Fibroblast of skin of left biceps (primary cell): ENCODE measurements around the gene PCDHB5.
"Not testable (repeated sequence)": the region's sequence is repeated elsewhere in the genome, so short reads cannot be mapped to it uniquely, and the experiment has no call there.

Experiments used
- DNase-seq, 2 experiments: peaks; one replicate each; pipeline ENCODE4 v3.0.0-alpha.2; 2013; ENCODE audit warnings: low read depth in 2 of 2

PCDHB5 gene

DNA sequence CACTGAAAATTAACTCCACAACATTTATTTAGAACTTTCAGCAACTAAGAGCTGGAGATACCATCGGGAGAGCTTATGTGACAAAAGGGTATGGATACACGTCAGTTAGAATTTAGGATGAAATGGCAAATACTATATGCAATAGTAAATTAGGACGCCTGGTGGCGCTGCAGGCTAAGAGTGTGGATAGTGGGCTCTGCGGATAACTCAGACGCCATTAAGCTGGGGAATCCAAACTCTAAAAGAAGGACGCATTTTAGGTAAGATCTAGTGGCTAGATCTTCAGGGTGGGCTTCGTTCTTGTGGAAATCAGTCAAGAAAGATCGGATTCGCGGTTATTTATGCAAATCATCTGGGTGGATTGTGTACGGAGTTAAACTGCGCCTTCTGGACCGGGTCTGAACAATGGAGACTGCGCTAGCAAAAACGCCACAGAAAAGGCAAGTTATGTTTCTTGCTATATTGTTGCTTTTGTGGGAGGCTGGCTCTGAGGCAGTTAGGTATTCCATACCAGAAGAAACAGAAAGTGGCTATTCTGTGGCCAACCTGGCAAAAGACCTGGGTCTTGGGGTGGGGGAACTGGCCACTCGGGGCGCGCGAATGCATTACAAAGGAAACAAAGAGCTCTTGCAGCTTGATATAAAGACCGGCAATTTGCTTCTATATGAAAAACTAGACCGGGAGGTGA, at the start of gene PCDHB5:
Gene PCDHB5, plus strand, starts transcription at position 177 of the 688 bp plus-strand sequence. Its CDS starts 229 bp downstream, at position 406.
- no peak for DNase-seq

DNA sequence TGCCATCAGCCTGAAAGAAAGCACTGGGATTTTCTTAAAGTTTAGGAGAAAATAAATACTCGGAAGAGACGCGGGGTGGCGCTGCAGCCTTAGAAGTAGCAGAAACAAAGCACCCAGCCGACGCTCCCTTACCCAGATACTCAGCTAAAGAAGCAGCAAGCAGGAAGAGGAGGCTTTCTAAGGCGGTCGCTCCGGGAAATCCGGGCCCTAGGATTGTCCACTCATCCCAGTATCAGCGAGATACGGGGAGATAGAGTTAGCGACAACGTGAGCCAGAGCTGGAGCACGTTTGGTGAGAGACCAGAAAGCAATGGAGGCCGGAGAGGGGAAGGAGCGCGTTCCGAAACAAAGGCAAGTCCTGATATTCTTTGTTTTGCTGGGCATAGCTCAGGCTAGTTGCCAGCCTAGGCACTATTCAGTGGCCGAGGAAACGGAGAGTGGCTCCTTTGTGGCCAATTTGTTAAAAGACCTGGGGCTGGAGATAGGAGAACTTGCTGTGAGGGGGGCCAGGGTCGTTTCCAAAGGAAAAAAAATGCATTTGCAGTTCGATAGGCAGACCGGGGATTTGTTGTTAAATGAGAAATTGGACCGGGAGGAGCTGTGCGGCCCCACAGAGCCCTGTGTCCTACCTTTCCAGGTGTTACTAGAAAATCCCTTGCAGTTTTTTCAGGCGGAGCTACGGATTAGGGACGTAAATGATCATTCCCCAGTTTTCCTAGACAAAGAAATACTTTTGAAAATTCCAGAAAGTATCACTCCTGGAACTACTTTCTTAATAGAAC, 40.3 kb upstream of the PCDHB5 start, which contains the start of gene PCDHB2:
Gene PCDHB2, plus strand, starts transcription at position 135 of the 782 bp plus-strand sequence. Its CDS starts 176 bp downstream, at position 311.
- DNase-seq: peak; percentile 17 to 19

DNA sequence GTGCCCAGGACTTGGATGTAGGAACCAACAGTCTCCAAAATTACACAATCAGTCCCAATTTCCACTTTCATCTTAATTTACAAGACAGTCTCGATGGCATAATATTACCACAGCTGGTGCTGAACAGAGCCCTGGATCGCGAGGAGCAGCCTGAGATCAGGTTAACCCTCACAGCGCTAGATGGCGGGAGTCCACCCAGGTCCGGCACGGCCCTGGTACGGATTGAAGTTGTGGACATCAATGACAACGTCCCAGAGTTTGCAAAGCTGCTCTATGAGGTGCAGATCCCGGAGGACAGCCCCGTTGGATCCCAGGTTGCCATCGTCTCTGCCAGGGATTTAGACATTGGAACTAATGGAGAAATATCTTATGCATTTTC, 39.8 kb upstream of the PCDHB5 start:
- DNase-seq: no peak

DNA sequence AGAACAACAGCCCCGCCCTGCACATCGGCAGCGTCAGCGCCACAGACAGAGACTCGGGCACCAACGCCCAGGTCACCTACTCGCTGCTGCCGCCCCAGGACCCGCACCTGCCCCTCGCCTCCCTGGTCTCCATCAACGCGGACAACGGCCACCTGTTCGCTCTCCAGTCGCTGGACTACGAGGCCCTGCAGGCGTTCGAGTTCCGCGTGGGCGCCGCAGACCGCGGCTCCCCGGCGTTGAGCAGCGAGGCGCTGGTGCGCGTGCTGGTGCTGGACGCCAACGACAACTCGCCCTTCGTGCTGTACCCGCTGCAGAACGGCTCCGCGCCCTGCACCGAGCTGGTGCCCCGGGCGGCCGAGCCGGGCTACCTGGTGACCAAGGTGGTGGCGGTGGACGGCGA, 38.8 kb upstream of the PCDHB5 start:
- DNase-seq: not testable (repeated sequence)

DNA sequence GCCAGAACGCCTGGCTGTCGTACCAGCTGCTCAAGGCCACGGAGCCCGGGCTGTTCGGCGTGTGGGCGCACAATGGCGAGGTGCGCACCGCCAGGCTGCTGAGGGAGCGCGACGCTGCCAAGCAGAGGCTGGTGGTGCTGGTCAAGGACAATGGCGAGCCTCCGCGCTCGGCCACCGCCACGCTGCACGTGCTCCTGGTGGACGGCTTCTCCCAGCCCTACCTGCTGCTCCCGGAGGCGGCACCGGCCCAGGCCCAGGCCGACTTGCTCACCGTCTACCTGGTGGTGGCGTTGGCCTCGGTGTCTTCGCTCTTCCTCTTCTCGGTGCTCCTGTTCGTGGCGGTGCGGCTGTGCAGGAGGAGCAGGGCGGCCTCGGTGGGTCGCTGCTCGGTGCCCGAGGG, 38.4 kb upstream of the PCDHB5 start:
- not testable (repeated sequence) for DNase-seq

DNA sequence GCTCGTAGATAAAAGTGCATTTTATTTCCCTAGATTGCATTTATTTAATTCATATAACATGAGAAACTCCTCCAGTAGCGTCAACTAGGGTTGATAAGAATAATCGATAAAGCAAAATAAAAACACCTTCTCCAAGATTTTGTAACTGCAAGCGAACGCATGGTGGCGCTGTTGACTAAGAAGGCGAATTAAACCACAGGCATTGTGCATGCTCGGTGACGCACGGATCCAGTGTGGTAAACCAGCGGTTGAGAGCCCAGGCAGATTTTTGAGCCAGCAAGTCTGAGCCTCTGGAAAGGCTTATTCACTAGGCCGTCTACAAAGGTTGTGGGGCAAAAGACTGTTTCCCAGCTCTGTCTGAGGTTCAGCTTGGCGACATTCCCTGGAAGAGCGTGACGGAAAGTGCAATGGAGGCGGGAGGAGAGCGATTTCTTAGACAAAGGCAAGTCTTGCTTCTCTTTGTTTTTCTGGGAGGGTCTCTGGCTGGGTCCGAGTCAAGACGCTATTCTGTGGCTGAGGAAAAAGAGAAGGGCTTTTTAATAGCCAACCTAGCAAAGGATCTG, 34.7 kb upstream of the PCDHB5 start, which contains the start of gene PCDHB3:
Gene PCDHB3, plus strand, starts transcription at position 231 of the 563 bp plus-strand sequence. Its CDS starts 177 bp downstream, at position 408.
- DNase-seq: no peak

DNA sequence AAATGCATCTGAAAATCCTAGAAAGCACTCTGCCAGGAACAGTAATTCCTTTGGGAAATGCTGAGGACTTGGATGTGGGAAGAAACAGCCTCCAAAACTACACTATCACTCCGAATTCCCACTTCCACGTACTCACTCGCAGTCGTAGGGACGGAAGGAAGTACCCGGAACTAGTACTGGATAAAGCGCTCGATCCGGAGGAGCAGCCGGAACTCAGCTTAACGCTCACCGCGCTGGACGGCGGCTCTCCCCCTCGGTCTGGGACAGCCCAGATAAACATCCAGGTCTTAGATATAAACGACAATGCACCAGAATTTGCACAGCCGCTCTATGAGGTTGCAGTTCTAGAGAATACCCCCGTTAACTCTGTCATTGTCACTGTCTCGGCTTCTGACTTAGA, 33.9 kb upstream of the PCDHB5 start:
- DNase-seq: no peak

DNA sequence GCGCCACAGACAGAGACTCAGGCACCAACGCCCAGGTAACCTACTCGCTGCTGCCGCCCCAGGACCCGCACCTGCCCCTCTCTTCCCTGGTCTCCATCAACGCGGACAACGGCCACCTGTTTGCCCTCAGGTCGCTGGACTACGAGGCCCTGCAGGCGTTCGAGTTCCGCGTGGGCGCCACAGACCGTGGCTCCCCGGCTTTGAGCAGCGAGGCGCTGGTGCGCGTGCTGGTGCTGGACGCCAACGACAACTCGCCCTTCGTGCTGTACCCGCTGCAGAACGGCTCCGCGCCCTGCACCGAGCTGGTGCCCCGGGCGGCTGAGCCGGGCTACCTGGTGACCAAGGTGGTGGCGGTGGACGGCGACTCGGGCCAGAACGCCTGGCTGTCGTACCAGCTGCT, 32.9 kb upstream of the PCDHB5 start:
- not testable (repeated sequence) for DNase-seq

DNA sequence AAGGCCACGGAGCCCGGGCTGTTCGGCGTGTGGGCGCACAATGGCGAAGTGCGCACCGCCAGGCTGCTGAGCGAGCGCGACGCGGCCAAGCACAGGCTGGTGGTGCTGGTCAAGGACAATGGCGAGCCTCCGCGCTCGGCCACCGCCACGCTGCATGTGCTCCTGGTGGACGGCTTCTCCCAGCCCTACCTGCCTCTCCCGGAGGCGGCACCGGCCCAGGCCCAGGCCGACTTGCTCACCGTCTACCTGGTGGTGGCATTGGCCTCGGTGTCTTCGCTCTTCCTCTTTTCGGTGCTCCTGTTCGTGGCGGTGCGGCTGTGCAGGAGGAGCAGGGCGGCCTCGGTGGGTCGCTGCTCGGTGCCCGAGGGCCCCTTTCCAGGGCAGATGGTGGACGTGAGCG, 32.5 kb upstream of the PCDHB5 start:
- DNase-seq: not testable (repeated sequence)

DNA sequence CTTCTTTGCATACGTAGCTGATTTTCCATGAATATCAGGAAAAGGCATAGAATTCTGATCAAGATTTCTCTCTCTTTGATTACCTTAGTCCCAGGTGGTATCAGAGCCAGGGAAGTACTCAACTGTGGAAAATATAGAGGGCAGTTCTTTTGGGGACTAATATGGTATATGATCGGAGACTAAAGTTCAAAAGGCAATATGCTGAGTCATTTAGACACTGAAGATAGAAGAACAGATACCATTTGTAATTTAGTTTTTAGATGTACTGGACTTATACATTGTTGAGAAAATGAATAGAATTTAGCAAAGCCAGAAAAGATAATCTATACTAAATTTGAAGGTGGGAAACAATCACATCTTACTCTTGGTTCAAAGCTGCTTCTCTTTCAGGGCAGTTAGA, 29.7 kb upstream of the PCDHB5 start:
- no peak for DNase-seq

DNA sequence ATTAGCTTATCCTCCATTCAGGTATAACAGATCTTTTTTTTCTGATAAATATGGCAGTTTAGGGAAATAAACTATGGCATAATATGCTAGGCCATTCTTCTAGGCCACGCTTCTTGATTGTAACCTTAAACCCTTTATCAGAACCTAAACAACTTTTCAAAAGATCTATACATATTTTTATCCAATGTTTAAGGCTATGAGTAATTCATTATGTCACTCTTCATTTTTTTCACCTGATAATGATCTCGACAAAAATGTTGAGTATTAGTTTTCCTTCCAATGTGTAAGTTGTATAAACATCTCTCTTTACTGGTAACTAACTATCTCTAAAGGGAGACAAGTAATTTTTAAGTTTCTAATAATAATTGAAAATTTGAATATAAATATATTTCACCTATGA, 15.8 kb upstream of the PCDHB5 start:
- DNase-seq: no peak

DNA sequence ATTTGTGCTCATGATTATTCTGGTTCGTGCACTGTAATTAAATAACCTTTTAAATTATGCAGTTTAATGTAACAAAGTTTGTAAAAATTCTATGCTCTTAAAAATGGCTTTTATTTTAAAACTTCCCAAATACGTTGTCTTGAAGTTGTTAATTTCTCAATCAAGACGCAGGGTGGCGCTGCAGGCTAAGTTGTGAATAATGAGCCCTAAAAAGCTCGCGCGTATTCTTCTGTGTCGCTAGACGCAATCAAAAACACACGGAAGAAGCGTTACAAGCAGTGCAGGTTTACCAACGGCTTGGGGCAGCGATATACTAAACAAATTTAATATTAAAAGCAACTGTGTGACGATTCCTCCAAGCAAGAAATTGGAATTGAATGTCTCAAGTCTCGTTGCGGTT, 13.4 kb upstream of the PCDHB5 start, which contains the start of gene PCDHB4:
Gene PCDHB4, plus strand, starts transcription at position 256 of the 400 bp plus-strand sequence. CDS start 181 bp downstream, outside the sequence.
- DNase-seq: no peak

DNA sequence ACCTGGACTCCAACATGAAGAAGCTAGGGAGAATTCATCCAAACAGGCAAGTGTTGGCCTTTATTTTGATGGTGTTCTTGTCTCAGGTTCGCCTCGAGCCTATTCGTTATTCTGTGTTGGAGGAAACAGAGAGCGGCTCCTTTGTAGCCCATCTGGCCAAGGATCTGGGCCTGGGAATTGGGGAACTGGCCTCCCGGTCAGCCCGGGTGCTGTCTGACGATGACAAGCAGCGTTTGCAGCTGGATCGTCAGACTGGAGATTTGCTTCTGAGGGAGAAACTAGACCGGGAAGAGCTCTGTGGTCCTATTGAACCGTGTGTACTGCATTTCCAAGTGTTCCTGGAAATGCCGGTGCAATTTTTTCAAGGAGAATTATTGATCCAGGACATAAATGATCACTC, 13.0 kb upstream of the PCDHB5 start:
- no peak for DNase-seq

DNA sequence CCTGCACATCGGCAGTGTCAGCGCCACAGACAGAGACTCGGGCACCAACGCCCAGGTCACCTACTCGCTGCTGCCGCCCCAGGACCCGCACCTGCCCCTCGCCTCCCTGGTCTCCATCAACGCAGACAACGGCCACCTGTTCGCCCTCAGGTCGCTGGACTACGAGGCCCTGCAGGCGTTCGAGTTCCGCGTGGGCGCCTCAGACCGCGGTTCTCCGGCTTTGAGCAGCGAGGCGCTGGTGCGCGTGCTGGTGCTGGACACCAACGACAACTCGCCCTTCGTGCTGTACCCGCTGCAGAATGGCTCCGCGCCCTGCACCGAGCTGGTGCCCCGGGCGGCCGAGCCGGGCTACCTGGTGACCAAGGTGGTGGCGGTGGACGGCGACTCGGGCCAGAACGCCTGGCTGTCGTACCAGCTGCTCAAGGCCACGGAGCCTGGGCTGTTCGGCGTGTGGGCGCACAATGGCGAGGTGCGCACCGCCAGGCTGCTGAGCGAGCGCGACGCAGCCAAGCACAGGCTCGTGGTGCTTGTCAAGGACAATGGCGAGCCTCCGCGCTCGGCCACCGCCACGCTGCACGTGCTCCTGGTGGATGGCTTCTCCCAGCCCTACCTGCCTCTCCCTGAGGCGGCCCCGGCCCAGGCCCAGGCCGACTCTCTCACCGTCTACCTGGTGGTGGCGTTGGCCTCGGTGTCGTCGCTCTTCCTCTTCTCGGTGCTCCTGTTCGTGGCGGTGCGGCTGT, 11.4 kb upstream of the PCDHB5 start:
- DNase-seq: not testable (repeated sequence)

DNA sequence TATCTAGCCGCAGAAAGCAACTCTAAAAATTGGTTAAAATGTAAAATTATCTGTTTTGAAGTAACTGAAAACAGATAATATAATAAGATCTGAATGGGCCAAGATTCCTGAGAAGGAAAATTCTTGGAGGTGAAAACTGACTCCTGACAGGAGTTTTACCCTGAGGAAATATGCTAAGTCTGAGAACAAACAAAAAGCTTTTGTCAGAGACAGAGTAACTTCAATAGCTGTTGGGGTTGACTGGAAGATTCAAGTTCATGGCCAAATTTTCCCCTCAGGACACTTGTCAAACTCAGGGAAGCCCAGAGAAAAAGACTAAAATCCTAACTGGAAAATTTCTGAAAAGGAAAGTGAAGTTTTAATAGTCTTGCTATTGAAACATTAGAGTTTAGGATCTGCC, 7.7 kb upstream of the PCDHB5 start:
- no peak for DNase-seq

DNA sequence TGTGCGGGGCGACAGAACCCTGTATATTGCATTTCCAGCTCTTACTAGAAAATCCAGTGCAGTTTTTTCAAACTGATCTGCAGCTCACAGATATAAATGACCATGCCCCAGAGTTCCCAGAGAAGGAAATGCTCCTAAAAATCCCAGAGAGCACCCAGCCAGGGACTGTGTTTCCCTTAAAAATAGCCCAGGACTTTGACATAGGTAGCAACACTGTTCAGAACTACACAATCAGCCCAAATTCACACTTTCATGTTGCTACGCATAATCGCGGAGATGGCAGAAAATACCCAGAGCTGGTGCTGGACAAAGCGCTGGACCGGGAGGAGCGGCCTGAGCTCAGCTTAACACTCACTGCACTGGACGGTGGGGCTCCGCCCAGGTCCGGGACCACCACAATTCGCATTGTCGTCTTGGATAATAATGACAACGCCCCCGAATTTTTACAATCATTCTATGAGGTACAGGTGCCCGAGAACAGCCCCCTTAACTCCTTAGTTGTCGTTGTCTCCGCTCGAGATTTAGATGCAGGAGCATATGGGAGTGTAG, 786 bp downstream of the PCDHB5 start:
- DNase-seq: no peak

DNA sequence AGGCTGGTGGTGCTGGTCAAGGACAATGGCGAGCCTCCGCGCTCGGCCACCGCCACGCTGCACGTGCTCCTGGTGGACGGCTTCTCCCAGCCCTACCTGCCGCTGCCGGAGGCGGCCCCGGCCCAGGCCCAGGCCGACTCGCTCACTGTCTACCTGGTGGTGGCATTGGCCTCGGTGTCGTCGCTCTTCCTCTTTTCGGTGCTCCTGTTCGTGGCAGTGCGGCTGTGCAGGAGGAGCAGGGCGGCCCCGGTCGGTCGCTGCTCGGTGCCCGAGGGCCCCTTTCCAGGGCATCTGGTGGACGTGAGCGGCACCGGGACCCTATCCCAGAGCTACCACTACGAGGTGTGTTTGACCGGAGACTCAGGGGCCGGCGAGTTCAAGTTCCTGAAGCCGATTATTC, 2.3 kb downstream of the PCDHB5 start:
- DNase-seq: not testable (repeated sequence)

DNA sequence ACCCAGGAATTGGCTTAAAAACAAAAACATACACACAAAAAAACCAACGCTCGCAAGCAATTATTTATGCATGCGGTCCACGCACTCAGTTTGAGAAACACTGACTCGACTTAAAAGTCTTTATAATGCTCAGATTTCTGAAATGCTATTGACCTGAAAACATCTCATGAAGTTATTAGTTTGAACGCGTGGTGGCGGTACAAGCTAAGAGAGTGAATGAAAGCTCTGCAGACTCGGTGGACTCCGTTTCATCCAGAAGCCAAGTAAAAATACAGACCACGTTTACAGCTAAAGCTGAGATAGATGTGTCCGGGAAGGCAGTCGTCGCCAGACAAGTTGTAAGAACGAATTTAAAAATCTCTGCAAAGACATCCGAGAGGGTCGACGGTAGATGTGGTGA, 14.8 kb downstream of the PCDHB5 start, which contains the start of gene PCDHB6:
Gene PCDHB6, plus strand, starts transcription at position 246 of the 400 bp plus-strand sequence. CDS start 201 bp downstream, outside the sequence.
- no peak for DNase-seq

DNA sequence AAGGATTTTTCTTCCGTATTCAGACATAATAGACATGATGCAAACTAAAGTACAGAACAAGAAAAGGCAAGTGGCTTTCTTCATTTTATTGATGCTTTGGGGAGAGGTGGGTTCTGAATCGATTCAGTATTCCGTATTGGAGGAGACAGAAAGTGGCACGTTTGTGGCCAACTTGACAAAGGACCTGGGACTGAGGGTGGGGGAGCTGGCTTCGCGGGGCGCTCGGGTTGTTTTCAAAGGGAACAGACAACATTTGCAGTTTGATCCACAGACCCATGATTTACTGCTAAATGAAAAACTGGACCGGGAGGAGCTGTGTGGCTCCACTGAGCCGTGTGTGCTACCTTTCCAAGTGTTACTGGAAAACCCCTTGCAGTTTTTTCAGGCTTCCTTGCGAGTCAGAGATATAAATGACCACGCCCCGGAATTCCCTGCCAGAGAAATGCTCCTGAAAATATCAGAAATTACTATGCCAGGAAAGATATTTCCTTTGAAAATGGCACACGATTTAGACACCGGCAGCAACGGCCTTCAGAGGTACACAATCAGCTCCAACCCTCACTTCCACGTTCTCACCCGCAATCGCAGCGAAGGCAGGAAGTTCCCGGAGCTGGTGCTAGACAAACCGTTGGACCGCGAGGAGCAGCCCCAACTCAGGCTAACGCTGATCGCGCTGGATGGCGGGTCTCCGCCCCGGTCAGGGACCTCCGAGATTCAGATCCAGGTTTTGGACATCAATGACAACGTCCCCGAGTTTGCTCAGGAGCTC, 15.4 kb downstream of the PCDHB5 start:
- no peak for DNase-seq

DNA sequence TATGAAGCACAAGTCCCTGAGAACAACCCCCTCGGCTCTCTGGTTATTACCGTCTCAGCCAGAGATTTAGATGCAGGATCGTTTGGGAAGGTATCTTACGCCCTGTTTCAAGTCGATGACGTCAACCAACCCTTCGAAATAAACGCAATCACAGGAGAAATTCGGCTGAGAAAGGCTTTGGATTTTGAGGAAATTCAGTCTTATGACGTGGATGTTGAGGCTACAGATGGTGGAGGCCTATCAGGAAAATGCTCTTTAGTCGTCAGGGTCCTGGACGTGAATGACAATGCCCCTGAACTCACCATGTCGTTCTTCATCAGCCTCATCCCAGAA, 16.0 kb downstream of the PCDHB5 start:
- DNase-seq: no peak

DNA sequence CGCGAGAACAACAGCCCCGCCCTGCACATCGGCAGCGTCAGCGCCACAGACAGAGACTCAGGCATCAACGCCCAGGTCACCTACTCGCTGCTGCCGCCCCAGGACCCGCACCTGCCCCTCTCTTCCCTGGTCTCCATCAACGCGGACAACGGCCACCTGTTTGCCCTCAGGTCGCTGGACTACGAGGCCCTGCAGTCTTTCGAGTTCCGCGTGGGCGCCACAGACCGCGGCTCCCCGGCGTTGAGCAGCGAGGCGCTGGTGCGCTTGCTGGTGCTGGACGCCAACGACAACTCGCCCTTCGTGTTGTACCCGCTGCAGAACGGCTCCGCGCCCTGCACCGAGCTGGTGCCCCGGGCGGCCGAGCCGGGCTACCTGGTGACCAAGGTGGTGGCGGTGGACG, 16.6 kb downstream of the PCDHB5 start:
- DNase-seq: not testable (repeated sequence)
